GM10847 (cell line): ENCODE measurements around the gene RITA1.

ENCODE experiments used
- POLR2A ChIP-seq: IDR thresholded peaks from 2 replicates; pipeline ENCODE4 v1.6.1; 2011; ENCODE audit not compliant: insufficient read length; ENCODE audit errors: extremely low read depth

RITA1 gene

DNA sequence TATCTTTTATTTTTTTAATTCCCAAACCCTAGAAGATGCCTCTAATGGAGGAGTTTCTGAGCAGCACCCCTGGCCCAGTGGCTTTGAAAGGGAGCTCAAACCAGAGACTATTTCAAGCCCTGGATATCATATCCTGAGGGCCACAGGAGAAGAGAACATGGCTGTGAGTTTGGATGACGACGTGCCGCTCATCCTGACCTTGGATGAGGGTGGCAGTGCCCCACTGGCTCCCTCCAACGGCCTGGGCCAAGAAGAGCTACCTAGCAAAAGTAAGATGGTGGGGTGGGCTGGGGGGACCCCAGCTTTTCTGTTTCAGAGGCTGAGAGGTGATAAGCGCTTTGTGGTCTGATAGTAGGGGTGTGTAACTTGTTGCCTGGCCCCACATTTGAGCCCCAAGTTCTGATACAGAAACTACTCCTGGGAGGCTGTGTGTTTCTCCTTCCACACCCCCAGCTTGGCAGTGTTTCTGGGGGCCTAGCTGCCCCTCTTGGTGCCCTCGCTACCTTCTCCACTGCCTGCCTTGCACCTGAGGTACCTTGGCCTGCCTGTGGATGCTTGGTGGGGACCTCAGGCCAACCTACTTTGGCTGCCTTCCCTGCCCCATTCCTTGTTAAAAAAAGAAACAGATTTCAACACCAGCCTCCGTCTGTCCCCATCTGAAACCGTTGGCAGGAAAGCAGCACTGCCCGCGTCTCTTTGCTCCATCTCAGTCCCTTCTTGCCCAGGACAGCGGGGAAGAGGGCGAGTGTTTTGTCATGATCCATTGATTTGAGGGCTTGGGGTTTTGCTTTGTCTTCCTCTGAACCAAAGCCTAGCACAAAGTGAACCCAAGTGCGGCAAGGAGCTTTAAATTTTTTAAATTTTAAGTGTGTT is 41.4 kb downstream of the RITA1 start:
- no peak for TF ChIP-seq POLR2A

DNA sequence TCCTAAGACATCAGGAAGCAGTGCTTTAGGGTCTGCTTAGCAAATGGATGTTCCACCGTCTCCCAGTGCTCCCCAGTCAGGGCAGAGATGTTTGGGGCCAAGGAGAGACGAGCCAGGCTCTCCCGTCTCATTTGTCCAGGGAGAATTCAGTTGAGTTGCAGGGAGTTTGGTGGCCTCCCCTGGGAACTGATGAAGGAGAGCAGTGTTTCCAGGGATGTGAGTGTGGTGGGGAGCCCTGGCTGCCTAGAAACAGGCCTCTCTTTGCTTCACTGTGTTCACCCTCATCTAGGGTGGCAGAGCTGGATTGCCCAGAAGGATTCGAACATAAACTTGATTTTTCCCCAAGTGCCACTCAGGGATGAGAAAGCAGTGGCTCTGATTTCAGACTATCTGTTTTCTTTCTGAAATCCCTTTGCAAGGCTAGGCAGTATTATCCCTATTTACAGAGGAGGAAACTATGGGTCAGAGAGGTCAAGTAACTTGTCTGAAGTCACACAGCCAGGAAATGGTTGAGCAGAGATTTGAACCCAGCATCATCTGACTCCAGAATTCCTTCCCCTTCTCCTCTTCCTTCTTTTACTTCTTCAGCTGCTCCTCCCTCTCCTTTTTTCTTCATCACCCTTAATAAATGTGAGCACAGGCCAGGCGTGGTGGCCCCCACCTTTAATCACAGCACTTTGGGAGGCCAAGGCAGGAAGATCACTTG is 42.3 kb downstream of the RITA1 start:
- no peak for TF ChIP-seq POLR2A

DNA sequence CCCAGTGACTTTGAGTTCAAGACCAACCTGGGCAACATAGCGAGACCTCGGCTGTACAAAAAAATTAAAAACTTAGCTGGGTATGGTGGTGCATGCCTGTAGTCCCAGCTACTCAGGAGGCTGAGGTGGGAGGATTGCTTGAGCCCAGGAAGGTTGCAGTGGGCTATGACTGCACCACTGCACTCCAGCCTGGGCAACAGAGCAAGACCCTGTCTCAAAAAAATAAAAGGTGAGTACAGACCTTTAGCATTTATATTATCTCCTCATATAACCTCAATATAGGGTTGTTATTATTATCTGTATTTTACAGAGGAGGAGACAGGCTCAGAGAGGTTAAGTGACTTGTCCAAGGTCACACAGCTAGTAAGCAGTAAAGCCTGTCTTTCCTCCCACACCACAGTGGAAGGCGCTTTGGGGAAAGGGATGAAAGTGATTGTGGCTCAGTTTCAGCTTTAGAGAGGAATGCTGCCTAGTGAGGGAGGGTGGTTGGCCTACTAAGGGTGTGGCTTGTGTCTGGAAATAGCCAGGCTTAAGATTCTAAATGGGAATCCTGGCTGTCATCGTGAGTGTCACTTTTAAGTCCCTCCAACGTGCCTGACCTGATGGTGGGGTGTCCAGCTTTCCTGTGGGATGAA is 43.0 kb downstream of the RITA1 start:
- no peak for TF ChIP-seq POLR2A

DNA sequence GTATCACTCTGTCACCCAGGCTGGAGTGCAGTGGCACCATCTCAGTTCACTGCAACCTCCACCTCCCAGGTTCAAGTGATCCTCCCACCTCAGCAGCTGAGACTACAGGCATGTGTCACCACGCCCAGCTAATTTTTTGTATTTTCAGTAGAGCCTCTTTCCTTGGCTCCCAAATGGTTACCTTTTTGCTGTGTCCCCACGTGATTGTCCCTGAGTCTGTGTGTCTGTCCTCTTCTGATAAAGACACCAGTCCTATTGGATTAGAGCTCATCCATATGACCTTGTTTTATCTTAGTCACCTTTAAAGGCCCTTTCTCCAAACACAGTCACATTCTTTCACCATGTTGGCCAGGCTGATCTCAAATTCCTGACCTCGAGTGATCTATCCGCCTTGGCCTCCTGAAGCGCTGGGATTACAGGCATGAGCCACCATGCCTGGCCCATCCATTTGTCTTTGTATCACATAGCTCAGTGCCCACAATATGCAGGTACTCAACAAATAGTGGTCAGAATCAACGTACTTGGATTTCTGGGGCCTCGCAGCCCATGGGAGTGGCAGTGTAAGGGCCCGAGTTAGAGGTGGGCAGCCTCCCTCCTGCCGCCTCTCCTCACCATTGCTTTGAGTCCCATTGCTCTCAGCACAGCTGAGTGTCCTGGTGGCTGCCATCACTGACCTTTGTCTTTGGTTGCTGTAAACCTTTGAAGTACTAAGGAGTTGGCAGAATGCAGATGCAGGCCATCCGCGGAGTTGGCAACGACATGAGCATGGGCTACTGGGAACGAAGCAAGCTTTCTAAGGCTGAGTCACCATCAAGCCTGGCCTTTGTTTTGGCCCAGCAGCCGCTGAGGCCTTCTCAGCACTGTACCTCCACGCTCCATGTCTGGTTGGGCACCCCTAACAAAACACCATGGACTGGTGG is 45.1 kb downstream of the RITA1 start:
- no peak for TF ChIP-seq POLR2A

DNA sequence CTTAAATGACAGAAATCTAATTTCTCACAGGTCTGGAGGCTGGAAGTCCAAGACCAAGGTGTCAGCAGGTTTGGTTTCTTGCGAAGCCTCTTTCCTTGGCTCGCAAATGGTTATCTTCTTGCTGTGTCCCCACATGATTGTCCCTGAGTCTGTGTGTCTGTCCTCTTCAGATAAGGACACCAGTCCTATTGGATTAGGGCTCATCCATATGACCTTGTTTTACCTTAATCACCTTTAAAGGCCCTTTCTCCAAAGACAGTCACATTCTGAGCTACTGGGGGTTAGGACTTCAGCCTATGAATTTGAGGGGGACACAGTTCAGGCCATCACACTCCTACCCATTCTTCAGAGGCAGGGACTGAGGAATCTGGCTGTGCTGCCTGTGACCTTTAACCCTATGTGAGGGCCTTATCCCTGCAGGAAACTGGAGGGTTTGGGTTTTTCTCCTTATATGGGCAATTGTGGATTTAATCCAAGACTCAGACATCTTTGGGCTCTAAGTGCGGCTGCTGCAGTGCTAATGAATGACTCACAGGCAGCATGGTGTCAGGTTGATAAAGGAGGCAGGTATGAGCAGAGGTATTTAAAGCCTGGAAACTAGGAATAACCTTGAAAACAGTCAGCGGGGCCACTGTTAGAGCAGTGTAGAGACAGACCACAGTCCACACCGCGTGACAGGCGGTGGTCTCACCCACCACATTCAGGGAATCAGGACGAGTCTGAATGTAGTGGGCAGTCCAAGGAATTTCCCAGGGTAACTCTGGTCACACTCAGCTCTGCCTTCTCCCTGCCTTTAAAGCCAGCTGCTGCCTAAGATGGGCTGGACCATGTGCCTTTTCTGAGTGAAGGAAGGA is 45.9 kb downstream of the RITA1 start:
- no peak for TF ChIP-seq POLR2A

DNA sequence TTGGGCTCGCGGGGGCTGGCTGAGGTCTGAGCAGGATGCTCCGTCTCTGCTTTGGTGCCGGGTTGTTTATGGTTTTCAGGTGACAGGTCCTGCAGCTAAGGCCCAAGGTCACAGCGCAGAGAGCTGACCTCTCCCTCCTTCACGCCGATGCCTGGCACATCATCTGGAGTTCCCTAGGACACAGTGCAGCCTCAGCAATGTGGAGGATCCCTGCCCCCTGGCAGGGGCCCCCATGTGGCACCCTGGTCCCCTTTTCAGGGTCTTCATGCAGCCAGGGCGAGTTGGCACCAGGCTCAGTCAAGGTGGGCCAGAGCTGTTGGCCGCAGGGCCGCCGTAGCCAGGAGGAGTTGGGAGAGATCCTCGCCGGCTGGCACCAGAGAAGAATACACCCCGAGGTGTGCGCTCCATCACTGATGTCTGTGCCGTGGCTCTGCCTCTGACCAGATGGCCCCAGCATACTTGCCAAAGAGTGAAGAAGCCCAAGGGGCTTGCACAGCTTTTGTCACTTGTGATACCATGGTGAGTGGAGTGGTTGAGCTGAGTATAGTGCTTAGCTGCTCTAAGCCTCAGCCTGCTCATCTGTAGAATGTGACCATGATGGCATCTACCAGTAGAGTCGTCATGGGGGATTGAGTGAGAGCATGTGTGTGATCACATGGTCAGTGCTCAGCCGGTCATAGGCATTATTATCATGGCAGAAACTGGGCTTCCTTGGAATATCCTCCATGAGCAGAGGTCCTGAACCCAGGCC is 46.7 kb downstream of the RITA1 start:
- no peak for TF ChIP-seq POLR2A

DNA sequence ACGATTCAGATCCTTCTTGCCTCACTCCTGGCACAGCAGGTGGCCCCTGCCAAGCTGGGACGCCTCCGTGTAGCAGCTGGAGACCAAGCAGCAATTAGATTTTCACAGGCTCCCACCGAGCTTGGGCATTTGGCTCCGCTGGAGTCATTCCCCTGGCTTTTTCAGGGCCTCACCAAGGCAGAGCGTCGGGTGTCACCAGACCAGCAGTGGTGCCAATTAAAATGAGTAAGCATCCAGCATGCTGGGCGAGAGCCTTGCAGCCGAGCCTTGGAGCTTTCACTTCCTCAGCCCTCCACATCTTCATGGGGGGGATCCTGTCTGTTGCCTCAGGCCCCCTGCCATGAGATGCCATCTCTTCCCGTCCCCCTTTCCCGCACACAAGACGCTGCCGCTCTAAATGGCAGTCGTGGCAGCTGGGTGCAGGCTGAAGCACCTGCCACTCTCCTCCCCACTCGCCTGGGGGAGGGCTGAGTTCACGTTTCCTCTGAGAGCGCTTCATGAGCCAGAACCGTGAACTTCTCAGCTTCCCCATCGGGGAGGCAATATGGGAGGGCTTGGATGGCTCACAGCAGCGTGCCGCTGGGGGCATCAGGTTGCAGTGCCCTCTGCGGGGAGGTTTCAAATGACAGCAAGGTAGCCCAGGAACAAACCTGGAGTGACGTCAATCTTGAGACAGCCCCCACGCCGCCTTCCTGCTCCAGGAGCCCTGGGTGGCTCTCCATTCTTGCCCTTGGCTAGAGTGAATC is 47.5 kb downstream of the RITA1 start:
- no peak for TF ChIP-seq POLR2A

DNA sequence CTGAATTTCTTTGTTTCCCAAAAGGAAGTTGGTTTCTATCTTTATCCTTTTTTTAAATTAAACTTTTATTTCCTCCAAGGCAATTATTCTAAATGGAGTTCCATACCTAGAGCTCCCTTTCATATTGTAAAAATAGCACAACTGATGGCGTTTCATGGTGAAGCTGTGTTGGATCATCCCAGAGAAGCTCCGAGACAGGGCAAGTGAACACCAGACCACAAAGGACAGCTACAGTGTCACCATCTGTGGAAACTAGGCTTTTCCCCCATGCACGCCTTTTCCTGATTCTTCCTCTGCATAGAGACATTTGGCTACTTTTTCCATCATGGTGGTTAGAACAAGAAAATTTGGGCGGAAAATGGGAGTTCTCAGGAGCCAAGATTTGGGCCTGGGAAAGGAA is 48.4 kb downstream of the RITA1 start:
- no peak for TF ChIP-seq POLR2A

DNA sequence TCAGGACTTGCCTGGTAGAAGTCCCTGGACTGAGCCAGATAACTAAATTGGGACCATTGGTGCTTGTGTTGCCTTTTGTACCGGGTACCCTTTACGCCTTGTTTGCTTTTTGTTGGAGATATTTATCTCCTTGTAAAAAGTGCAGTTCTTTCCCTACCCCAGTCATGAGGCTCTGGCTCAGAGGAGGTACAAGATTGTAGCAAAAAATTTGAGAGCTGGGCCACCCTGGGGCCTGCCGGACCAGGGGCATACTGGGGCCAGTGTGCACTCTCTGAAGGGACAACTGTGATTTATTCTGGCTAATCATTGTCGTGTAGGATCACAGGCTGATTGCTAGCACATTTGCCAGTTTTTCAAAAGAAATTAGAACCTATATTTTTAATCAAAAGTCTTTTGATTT is 49.0 kb downstream of the RITA1 start:
- TF ChIP-seq POLR2A: no peak

DNA sequence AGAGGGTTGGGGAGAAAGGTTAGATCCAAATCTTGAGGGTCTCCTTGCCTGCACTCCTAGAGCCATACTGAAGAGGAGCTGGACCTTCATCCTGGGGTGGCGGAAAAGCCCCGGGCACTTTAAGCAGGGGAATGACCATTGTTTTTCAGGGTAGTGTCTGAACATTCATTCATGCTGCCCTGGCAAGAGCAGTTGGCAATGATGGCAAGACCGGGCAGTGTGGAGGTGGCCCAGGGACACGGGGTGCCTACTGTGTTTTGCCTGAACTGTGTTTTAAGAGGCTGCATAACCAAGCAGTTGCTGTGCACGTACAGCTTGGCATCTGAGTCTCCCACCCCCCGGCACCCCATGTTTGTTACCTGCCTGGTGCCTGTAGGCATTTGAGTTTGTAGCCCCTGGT is 50.5 kb downstream of the RITA1 start:
- no peak for TF ChIP-seq POLR2A

DNA sequence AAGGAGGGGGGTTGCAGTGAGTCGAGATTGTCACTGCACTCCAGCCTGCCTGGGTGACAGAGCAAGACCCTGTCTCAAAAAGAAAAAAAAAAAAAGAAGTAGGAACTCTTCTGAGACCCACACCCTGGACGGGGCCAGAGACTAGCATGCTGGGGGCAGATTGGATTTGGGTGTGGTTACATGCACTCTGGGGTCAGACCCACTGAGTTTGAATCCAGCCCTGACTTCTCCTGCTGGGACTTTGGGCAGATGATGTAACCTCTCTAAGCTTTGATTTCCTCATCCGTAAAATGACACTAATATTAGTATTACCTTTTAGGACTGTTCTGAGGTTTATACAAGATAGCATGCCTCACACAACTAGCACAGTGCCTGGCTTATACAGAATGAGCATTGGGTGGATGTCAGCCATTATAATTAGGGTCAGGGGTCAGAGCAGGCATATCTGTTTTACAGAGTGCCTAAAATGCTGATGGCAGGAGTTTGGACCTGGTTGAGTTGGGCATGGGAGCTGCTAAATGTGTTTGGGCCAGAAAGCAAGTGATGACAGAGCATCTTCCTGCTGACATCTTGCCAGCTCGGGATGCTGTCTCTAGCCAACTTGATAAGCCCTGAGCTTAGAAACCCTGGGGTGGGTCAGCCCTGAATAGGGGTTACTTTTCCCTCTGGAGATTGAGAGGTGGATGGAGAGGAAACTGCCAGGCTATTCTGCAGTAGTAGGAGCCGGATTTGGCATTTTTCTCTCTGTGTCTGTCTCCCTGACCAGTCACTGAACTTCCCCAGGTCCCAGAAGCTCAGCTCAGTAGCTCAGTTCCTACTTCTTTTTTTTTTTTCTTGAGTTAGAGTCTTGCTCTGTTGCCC is 51.2 kb downstream of the RITA1 start:
- TF ChIP-seq POLR2A: no peak

DNA sequence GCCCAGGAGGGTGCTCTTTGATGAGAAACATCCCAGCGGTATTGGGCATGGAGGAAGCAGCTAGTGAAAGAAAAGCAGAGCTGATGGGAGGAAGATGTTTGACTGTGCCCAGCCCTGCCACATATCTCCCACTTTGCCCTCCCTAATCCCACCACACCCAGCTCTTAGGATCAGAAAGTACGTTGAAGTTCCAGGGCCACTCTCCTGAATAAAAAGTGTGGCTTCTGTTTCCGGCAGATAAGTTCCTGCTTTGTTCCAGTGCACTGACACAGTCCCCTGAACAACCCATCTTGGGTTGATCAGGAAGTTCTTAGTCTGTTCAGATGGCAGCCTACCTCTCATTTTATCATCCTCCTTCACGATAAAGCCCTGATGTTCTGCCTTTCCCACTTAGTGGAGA is 52.2 kb downstream of the RITA1 start:
- no peak for TF ChIP-seq POLR2A
